ENCODE data around the gene OR6B1. TPM values are rescaled to one million over a fixed set of nuclear protein-coding genes. Genes with fewer than 3 reads are reported as not detected.

Gene OR6B1
- total and polyA plus RNA-seq, 2 experiments from 2014 or later = not detected

DNA sequence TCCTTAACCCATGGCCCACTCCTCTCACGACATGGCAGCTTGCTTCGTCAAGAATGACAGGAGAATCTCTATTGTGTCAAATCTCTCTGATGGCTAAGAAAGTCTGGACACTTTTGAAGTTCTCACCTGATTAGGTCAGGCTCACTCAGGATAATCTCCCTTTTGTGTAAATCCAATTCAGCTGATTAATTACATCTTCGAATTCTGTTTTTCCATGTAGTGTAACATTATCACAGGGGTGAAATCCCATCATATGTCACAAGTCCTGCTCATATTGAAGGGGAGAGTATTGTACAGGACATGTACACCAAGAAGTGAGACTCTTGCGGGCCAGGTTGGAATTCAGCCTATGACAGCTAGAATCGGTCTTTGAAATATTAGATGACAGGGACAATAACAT, 16.2 kb upstream of the OR6B1 start:
- peaks cover 25% of the 10 kb centered on the region for H3K9me2 ChIP-seq (ENCODE audit: insufficient read depth)
- no peaks in the 10 kb centered on the region for H3F3A ChIP-seq (replicated peaks; ENCODE audit: low read depth)
- no peaks in the 10 kb centered on the region for H3K36me3 ChIP-seq (ENCODE audit: insufficient read depth)
- H3K4me1 ChIP-seq (ENCODE audit: insufficient read depth) = no peaks in the 10 kb centered on the region
- H3K79me2 ChIP-seq (replicated peaks; ENCODE audit: insufficient read depth) = no peaks in the 10 kb centered on the region
- Mint-ChIP-seq H3K27me3 (ENCODE audit: insufficient read depth, low read depth, poor library complexity) (no peaks in the 10 kb centered on the region), H3K27ac (no peak overlapping the region), H3K9me3 (peaks cover 3% of the 10 kb centered on the region; the same call in 1 of the 3 replicates), H3K36me3 (ENCODE audit: low read depth) (peaks cover 2% of the 10 kb centered on the region; the same call in 2 of the 3 replicates), H3K4me3 (no peak overlapping the region), H3K4me1 (no peaks in the 10 kb centered on the region)
- no peak overlapping the region for H3K27ac ChIP-seq (ENCODE audit: low read depth)
- no peak for ATAC-seq
- no peaks in the 10 kb centered on the region for H4K20me1 ChIP-seq (replicated peaks; ENCODE audit: insufficient read depth)
- no peak overlapping the region for H3K4me2 ChIP-seq
- H2AFZ ChIP-seq = no peak overlapping the region
- H3K27me3 ChIP-seq (ENCODE audit: insufficient read depth) = no peaks in the 10 kb centered on the region
- DNase-seq (ENCODE audit: low spot score) = no peak
- no peak overlapping the region for H3K4me3 ChIP-seq
- TF ChIP-seq JUNB (IDR thresholded peaks at IDR 0.05; ENCODE audit: unreplicated experiment) (no peak), POLR2AphosphoS5 (IDR thresholded peaks at IDR 0.05; ENCODE audit: low read depth) (no peak), ZNF114 (CRISPR knock-in tag; IDR thresholded peaks at IDR 0.05) (no peak), EZH2phosphoT487 (IDR thresholded peaks at IDR 0.05; ENCODE audit: unreplicated experiment) (no peak), STAT1 (IDR thresholded peaks at IDR 0.05; ENCODE audit: unreplicated experiment) (no peak), EZH2 (IDR thresholded peaks at IDR 0.05; ENCODE audit: low read depth, unreplicated experiment) (no peak), NANOG (IDR thresholded peaks at IDR 0.05; ENCODE audit: borderline replicate concordance) (no peak), ZNF331 (CRISPR knock-in tag; IDR thresholded peaks at IDR 0.05; ENCODE audit: low read depth) (no peak), CREB1 (CRISPR knock-in tag; IDR thresholded peaks at IDR 0.05; ENCODE audit: low read depth) (no peak)
- TF ChIP-seq, protein P1, sequence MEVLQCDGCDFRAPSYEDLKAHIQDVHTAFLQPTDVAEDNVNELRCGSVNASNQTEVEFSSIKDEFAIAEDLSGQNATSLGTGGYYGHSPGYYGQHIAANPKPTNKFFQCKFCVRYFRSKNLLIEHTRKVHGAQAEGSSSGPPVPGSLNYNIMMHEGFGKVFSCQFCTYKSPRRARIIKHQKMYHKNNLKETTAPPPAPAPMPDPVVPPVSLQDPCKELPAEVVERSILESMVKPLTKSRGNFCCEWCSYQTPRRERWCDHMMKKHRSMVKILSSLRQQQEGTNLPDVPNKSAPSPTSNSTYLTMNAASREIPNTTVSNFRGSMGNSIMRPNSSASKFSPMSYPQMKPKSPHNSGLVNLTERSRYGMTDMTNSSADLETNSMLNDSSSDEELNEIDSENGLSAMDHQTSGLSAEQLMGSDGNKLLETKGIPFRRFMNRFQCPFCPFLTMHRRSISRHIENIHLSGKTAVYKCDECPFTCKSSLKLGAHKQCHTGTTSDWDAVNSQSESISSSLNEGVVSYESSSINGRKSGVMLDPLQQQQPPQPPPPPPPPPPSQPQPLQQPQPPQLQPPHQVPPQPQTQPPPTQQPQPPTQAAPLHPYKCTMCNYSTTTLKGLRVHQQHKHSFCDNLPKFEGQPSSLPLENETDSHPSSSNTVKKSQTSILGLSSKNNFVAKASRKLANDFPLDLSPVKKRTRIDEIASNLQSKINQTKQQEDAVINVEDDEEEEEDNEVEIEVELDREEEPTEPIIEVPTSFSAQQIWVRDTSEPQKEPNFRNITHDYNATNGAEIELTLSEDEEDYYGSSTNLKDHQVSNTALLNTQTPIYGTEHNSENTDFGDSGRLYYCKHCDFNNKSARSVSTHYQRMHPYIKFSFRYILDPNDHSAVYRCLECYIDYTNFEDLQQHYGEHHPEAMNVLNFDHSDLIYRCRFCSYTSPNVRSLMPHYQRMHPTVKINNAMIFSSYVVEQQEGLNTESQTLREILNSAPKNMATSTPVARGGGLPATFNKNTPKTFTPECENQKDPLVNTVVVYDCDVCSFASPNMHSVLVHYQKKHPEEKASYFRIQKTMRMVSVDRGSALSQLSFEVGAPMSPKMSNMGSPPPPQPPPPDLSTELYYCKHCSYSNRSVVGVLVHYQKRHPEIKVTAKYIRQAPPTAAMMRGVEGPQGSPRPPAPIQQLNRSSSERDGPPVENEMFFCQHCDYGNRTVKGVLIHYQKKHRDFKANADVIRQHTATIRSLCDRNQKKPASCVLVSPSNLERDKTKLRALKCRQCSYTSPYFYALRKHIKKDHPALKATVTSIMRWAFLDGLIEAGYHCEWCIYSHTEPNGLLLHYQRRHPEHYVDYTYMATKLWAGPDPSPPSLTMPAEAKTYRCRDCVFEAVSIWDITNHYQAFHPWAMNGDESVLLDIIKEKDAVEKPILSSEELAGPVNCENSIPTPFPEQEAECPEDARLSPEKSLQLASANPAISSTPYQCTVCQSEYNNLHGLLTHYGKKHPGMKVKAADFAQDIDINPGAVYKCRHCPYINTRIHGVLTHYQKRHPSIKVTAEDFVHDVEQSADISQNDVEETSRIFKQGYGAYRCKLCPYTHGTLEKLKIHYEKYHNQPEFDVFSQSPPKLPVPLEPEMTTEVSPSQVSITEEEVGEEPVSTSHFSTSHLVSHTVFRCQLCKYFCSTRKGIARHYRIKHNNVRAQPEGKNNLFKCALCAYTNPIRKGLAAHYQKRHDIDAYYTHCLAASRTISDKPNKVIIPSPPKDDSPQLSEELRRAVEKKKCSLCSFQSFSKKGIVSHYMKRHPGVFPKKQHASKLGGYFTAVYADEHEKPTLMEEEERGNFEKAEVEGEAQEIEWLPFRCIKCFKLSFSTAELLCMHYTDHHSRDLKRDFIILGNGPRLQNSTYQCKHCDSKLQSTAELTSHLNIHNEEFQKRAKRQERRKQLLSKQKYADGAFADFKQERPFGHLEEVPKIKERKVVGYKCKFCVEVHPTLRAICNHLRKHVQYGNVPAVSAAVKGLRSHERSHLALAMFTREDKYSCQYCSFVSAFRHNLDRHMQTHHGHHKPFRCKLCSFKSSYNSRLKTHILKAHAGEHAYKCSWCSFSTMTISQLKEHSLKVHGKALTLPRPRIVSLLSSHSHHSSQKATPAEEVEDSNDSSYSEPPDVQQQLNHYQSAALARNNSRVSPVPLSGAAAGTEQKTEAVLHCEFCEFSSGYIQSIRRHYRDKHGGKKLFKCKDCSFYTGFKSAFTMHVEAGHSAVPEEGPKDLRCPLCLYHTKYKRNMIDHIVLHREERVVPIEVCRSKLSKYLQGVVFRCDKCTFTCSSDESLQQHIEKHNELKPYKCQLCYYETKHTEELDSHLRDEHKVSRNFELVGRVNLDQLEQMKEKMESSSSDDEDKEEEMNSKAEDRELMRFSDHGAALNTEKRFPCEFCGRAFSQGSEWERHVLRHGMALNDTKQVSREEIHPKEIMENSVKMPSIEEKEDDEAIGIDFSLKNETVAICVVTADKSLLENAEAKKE (CRISPR knock-in tag; IDR thresholded peaks at IDR 0.05) = no peak
- TF ChIP-seq, protein P2, sequence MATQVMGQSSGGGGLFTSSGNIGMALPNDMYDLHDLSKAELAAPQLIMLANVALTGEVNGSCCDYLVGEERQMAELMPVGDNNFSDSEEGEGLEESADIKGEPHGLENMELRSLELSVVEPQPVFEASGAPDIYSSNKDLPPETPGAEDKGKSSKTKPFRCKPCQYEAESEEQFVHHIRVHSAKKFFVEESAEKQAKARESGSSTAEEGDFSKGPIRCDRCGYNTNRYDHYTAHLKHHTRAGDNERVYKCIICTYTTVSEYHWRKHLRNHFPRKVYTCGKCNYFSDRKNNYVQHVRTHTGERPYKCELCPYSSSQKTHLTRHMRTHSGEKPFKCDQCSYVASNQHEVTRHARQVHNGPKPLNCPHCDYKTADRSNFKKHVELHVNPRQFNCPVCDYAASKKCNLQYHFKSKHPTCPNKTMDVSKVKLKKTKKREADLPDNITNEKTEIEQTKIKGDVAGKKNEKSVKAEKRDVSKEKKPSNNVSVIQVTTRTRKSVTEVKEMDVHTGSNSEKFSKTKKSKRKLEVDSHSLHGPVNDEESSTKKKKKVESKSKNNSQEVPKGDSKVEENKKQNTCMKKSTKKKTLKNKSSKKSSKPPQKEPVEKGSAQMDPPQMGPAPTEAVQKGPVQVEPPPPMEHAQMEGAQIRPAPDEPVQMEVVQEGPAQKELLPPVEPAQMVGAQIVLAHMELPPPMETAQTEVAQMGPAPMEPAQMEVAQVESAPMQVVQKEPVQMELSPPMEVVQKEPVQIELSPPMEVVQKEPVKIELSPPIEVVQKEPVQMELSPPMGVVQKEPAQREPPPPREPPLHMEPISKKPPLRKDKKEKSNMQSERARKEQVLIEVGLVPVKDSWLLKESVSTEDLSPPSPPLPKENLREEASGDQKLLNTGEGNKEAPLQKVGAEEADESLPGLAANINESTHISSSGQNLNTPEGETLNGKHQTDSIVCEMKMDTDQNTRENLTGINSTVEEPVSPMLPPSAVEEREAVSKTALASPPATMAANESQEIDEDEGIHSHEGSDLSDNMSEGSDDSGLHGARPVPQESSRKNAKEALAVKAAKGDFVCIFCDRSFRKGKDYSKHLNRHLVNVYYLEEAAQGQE (IDR thresholded peaks at IDR 0.05; ENCODE audit: unreplicated experiment) = no peak
- TF ChIP-seq, protein P3, sequence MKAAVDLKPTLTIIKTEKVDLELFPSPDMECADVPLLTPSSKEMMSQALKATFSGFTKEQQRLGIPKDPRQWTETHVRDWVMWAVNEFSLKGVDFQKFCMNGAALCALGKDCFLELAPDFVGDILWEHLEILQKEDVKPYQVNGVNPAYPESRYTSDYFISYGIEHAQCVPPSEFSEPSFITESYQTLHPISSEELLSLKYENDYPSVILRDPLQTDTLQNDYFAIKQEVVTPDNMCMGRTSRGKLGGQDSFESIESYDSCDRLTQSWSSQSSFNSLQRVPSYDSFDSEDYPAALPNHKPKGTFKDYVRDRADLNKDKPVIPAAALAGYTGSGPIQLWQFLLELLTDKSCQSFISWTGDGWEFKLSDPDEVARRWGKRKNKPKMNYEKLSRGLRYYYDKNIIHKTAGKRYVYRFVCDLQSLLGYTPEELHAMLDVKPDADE (IDR thresholded peaks at IDR 0.05) = no peak
- TF ChIP-seq, protein P4, sequence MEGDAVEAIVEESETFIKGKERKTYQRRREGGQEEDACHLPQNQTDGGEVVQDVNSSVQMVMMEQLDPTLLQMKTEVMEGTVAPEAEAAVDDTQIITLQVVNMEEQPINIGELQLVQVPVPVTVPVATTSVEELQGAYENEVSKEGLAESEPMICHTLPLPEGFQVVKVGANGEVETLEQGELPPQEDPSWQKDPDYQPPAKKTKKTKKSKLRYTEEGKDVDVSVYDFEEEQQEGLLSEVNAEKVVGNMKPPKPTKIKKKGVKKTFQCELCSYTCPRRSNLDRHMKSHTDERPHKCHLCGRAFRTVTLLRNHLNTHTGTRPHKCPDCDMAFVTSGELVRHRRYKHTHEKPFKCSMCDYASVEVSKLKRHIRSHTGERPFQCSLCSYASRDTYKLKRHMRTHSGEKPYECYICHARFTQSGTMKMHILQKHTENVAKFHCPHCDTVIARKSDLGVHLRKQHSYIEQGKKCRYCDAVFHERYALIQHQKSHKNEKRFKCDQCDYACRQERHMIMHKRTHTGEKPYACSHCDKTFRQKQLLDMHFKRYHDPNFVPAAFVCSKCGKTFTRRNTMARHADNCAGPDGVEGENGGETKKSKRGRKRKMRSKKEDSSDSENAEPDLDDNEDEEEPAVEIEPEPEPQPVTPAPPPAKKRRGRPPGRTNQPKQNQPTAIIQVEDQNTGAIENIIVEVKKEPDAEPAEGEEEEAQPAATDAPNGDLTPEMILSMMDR (conservative IDR thresholded peaks at IDR 0.05; ENCODE audit: low read depth in 2 of 2) = no peak
